ENCODE data around the gene ALPI. TPM values are rescaled to one million over a fixed set of nuclear protein-coding genes. Genes with fewer than 3 reads are reported as not detected.

The ALPI gene
- total and polyA plus RNA-seq, 10 donors = not detected

DNA sequence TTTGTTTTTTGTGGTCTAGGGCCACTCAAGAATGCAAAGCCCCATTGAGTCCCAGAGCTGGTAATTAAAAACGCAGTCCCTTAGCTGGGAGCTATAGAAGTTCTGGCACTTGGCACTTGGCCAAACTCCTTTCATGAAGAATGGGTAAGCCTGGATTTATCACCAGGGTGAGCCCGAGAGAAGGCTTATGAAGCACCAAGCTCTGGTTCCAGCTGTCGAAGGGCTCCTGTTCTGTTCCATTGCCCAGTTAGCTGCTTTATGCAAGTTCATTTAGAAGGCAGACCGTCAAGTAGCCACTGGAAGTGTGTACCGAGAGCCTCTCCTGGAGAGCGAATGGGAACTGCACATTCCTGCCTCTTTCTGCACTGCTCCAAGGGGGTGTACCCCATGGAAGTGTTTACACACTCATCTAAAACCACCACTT, 17.5 kb downstream of the ALPI start:
- H3K4me1 ChIP-seq = no peaks in the 10 kb centered on the region
- DNase-seq = no peak
- TF ChIP-seq POLR2A (IDR thresholded peaks at IDR 0.05) (no peak), POLR2AphosphoS5 (IDR thresholded peaks at IDR 0.05) (no peak)
- TF ChIP-seq, protein P1, sequence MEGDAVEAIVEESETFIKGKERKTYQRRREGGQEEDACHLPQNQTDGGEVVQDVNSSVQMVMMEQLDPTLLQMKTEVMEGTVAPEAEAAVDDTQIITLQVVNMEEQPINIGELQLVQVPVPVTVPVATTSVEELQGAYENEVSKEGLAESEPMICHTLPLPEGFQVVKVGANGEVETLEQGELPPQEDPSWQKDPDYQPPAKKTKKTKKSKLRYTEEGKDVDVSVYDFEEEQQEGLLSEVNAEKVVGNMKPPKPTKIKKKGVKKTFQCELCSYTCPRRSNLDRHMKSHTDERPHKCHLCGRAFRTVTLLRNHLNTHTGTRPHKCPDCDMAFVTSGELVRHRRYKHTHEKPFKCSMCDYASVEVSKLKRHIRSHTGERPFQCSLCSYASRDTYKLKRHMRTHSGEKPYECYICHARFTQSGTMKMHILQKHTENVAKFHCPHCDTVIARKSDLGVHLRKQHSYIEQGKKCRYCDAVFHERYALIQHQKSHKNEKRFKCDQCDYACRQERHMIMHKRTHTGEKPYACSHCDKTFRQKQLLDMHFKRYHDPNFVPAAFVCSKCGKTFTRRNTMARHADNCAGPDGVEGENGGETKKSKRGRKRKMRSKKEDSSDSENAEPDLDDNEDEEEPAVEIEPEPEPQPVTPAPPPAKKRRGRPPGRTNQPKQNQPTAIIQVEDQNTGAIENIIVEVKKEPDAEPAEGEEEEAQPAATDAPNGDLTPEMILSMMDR (IDR thresholded peaks at IDR 0.05 in 8 of 11, conservative IDR thresholded peaks at IDR 0.05 in 3 of 11) = no peak
- H3K4me3 ChIP-seq = no peak overlapping the region
- no peak overlapping the region for H3K27ac ChIP-seq
- intact Hi-C loops (cut with DNase I; ENCODE audit: low total_unique reads) = no loop called here
- 49 to 58% (median 51%) methylated on average over 6 of the region's 6 CpGs for WGBS, 5 donors
- peaks cover 0 to 15% (median 13%) of the 10 kb centered on the region in 8 donors for H3K9me3 ChIP-seq
- no peaks in the 10 kb centered on the region for H3K36me3 ChIP-seq
- H3K27me3 ChIP-seq (replicated peaks in 1 of 7) = peaks cover 0 to 48% (median 0%) of the 10 kb centered on the region in 7 donors

DNA sequence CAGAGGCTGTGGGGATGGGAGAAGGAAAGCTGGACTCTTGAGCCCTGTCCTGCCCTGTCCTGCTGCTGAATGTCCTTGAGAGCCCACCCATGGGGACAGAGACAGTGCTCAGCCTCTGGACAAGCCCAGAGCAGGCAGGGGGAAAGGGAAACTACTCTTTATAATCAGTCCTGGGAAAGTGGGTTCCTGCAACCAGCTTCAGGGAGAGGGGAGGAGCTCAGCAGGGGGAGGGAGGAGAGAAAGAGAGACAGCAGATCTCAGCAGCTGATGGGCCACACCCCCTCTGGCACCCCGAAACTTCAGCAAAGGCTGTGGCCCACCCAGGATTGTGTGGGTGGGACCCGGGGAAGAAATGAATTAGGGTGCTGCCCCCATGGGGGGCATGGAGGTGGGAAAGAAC, 20.1 kb downstream of the ALPI start:
- Histone ChIP-seq H3K4me1 (no peaks in the 10 kb centered on the region), H3K4me3 (no peak overlapping the region), H3K27me3 (replicated peaks in 1 of 7) (peaks cover 0 to 63% (median 0%) of the 10 kb centered on the region in 7 donors), H3K9me3 (peaks cover 0 to 15% (median 13%) of the 10 kb centered on the region in 8 donors), H3K27ac (no peak overlapping the region), H3K36me3 (no peaks in the 10 kb centered on the region)
- intact Hi-C loops (cut with DNase I; ENCODE audit: low total_unique reads) = no loop called here
- peak; percentile 23 for DNase-seq
- 56 to 80% (median 76%) methylated on average over 2 of the region's 2 CpGs for WGBS, 5 donors
- TF ChIP-seq, protein P1 (IDR thresholded peaks at IDR 0.05 in 8 of 11, conservative IDR thresholded peaks at IDR 0.05 in 3 of 11) = no peak
- TF ChIP-seq POLR2AphosphoS5 (IDR thresholded peaks at IDR 0.05) (no peak), POLR2A (IDR thresholded peaks at IDR 0.05) (no peak)

DNA sequence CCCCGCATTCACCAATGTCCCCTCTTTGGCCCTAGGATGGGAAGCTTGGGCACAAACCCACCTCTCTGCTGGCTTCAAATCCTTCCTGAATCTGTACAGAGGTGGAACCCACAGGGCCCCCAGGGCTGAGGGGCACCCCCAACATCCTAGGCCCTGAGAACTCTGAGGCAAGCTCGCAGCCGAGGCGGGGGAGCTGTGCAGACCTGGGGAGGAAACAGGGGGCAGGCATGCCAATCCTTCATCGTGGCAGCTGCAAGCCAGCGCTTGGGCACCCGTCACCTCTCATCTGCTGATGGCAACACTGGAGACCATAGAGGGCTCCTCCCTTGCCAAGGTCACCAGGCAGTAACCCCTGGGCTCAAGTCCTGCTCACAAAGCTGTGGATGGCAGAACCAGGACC, 20.8 kb downstream of the ALPI start:
- H3K4me1 ChIP-seq = no peaks in the 10 kb centered on the region
- no peaks in the 10 kb centered on the region for H3K36me3 ChIP-seq
- peak; percentile 62 for DNase-seq
- peaks cover 0 to 15% (median 10%) of the 10 kb centered on the region in 8 donors for H3K9me3 ChIP-seq
- intact Hi-C loops (cut with DNase I; ENCODE audit: low total_unique reads) = no loop called here
- TF ChIP-seq, protein P1 (IDR thresholded peaks at IDR 0.05 in 8 of 11, conservative IDR thresholded peaks at IDR 0.05 in 3 of 11) = no peak
- TF ChIP-seq POLR2AphosphoS5 (IDR thresholded peaks at IDR 0.05) = no peak
- no peak for TF ChIP-seq POLR2A (IDR thresholded peaks at IDR 0.05)
- 89 to 94% (median 91%) methylated on average over 3 to 7 of the region's 7 CpGs for WGBS, 5 donors
- H3K27ac ChIP-seq = no peak overlapping the region
- H3K27me3 ChIP-seq (replicated peaks in 1 of 7) = peaks cover 0 to 68% (median 0%) of the 10 kb centered on the region in 7 donors
- H3K4me3 ChIP-seq = no peak overlapping the region

DNA sequence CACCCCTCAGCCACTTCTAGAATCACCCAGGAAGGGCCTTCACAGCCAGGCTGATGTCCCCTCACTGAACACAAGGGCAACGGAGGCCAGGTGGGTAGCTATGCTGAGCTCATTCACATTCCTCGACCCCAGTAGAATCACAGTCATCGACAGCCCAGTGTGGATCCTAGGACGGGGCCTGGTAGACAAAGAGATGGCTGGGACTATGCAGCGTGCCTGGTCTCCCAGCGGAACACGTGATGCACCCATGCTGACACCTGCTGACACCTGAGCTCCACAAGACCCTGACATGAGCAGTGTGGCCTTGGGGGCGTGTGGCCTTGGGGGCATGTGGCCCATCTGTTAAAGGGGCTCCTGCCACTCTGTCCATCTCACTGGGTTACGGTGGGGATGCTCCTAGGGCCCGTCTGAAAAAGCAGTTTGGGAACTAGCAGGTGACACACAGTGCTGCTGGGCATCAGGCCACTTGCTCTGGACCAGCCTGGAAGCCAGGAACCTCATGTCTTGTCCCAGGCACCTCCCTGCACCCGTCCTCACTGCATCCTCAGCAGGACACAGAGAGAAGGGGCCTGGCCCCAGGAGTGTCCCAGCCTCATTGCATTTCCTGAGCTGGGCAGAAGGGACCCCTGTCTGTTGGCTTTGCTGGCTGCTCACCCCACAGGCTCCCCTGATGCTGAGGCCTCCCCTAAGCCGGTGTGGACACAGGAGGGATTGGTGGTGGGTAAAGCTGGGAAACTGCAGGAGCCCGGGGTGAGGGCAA, 22.0 kb downstream of the ALPI start:
- Histone ChIP-seq H3K36me3 (no peaks in the 10 kb centered on the region), H3K27me3 (replicated peaks in 1 of 7) (peaks cover 0 to 79% (median 0%) of the 10 kb centered on the region in 7 donors), H3K27ac (no peak overlapping the region), H3K9me3 (peaks cover 0 to 5% (median 0%) of the 10 kb centered on the region in 8 donors), H3K4me3 (no peak overlapping the region), H3K4me1 (no peaks in the 10 kb centered on the region)
- DNase-seq = peak; percentile 67
- WGBS, 5 donors = 86 to 92% (median 89%) methylated on average over 12 to 13 of the region's 13 CpGs
- no peak for TF ChIP-seq POLR2A (IDR thresholded peaks at IDR 0.05)
- intact Hi-C loops (cut with DNase I; ENCODE audit: low total_unique reads) = no loop called here
